Neuronal stem cell (in vitro differentiated cells): Measurements from ENCODE around the gene IGF2R.
A peak's percentile ranks its signal among the peaks of the same experiment; 100 is the strongest.

Experiments
- DNase-seq: peaks from one replicate; pipeline ENCODE4 v3.0.0-alpha.2; 2013; ENCODE audit warnings: low spot score
- H2AFZ ChIP-seq: one replicate; pipeline ENCODE4 v1.6.1; 2013; ENCODE audit warnings: mild to moderate bottlenecking, low read length, inconsistent platforms
- H2AK5ac ChIP-seq: 2 replicates; pipeline ENCODE4 v1.6.1; 2013; ENCODE audit warnings: low read depth, mild to moderate bottlenecking, inconsistent platforms, low read length, moderate library complexity, mixed read lengths
- H2BK120ac ChIP-seq: 2 replicates; pipeline ENCODE4 v1.6.1; 2013; ENCODE audit warnings: low read depth, mild to moderate bottlenecking, inconsistent platforms, low read length, moderate library complexity, mixed read lengths
- H2BK12ac ChIP-seq: one replicate; pipeline ENCODE4 v1.6.1; 2013; ENCODE audit warnings: low read length, inconsistent platforms
- H2BK15ac ChIP-seq: 2 replicates; pipeline ENCODE4 v1.6.1; 2013; ENCODE audit warnings: mild to moderate bottlenecking, low read length, inconsistent platforms, mixed read lengths
- H2BK5ac ChIP-seq: one replicate; pipeline ENCODE4 v1.6.1; 2013; ENCODE audit warnings: inconsistent platforms, mild to moderate bottlenecking, low read length, moderate library complexity
- H3K14ac ChIP-seq: one replicate; pipeline ENCODE4 v1.6.1; 2013; ENCODE audit warnings: low read length, inconsistent platforms
- H3K18ac ChIP-seq: 2 replicates; pipeline ENCODE4 v1.6.1; 2013; ENCODE audit warnings: low read length, inconsistent platforms
- H3K23ac ChIP-seq: 2 replicates; pipeline ENCODE4 v1.6.1; 2013; ENCODE audit warnings: low read depth, mild to moderate bottlenecking, mixed read lengths, low read length, inconsistent platforms; ENCODE audit not compliant: poor library complexity
- H3K27ac ChIP-seq: replicated peaks from 3 replicates; pipeline ENCODE4 v1.5.1; 2013; ENCODE audit warnings: low read length, inconsistent platforms
- H3K27me3 ChIP-seq, 3 experiments: 2 replicates each; pipeline ENCODE4 v1.6.1; 2013; ENCODE audit warnings: low read length in 3 of 3, mild to moderate bottlenecking in 2 of 3, inconsistent platforms in 1 of 3, low read depth in 1 of 3, mixed read lengths in 1 of 3, moderate library complexity in 1 of 3; ENCODE audit not compliant: control insufficient read depth in 3 of 3, insufficient read depth in 3 of 3
- H3K36me3 ChIP-seq, 2 donors: replicated peaks in 1 of 2; 2 replicates each; pipeline ENCODE4 v1.6.1; 2013; ENCODE audit warnings: low read length in 2 of 2; ENCODE audit not compliant: control insufficient read depth in 2 of 2, insufficient read depth in 2 of 2
- H3K4ac ChIP-seq: 2 replicates; pipeline ENCODE4 v1.6.1; 2013; ENCODE audit warnings: inconsistent platforms, mild to moderate bottlenecking, low read length, moderate library complexity
- H3K4me1 ChIP-seq, 2 donors: 1 replicate in 1 of 2; 2 replicates in 1 of 2; pipeline ENCODE4 v1.6.1; 2013; ENCODE audit warnings: low read length in 2 of 2, low read depth in 1 of 2; ENCODE audit not compliant: control insufficient read depth in 2 of 2, insufficient read depth in 1 of 2
- H3K4me2 ChIP-seq: one replicate; pipeline ENCODE4 v1.6.1; 2013; ENCODE audit warnings: mild to moderate bottlenecking, low read length, inconsistent platforms; ENCODE audit not compliant: insufficient read depth, poor library complexity, severe bottlenecking
- H3K4me3 ChIP-seq, 2 donors: 2 replicates each; pipeline ENCODE4 v1.5.1; 2013; ENCODE audit warnings: low read length in 2 of 2, mild to moderate bottlenecking in 2 of 2, inconsistent platforms in 1 of 2, moderate library complexity in 1 of 2
- H3K79me1 ChIP-seq: one replicate; pipeline ENCODE4 v1.6.1; 2013; ENCODE audit warnings: low read depth, mild to moderate bottlenecking, inconsistent platforms, low read length, moderate library complexity
- H3K9ac ChIP-seq: one replicate; pipeline ENCODE4 v1.6.1; 2013; ENCODE audit warnings: mild to moderate bottlenecking, low read depth, low read length, inconsistent platforms; ENCODE audit not compliant: poor library complexity
- H3K9me3 ChIP-seq, 2 donors: replicated peaks in 1 of 2; 2 replicates each; pipeline versions ENCODE3 to v1.6.1; 2013; ENCODE audit warnings: low read length in 2 of 2, mild to moderate bottlenecking in 2 of 2, inconsistent platforms in 1 of 2, low read depth in 1 of 2, mixed read lengths in 1 of 2, moderate library complexity in 1 of 2; ENCODE audit not compliant: control insufficient read depth in 2 of 2, insufficient read depth in 1 of 2
- H4K8ac ChIP-seq: one replicate; pipeline ENCODE4 v1.6.1; 2013; ENCODE audit warnings: low read depth, mild to moderate bottlenecking, inconsistent platforms, low read length, moderate library complexity
- H4K91ac ChIP-seq: one replicate; pipeline ENCODE4 v1.6.1; 2013; ENCODE audit warnings: low read length, low read depth, mild to moderate bottlenecking, inconsistent platforms; ENCODE audit not compliant: poor library complexity
- WGBS, 2 donors: extraction: QIAGEN DNeasy Blood & Tissue Kit; methylation state at CpG; one replicate each; pipeline ENCODE4 v1.1.7; 2013; ENCODE audit warnings: missing lambda C conversion rate in 2 of 2, mixed read lengths in 1 of 2; ENCODE audit not compliant: insufficient read length in 2 of 2, insufficient replicate concordance in 1 of 2; ENCODE audit errors: extremely low coverage in 2 of 2; 5-methylcytosine and 5-hydroxymethylcytosine counted together

IGF2R gene

DNA sequence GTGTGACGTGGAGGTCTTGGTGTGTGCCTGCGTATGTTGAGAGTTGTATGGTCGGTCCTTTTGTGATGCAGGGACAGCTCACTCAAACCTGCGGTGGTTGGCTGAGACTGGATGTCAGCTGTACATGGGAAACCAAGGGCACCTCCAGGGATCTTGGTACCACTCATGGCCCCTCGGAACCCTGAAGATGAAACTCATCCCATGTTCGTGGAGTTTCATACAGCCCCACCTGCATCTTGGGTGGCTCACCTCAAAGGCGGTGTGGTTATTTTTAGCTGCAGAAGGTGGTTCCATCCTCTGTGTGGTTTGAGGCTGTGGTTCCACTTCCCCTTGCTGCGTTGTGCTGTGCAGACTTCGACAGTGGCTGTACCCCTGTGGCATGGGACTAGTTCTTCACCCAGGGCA is 100.2 kb downstream of the IGF2R start:
- Histone ChIP-seq H4K91ac (no peak overlapping the region), H3K4me2 (no peak overlapping the region), H2BK5ac (no peak overlapping the region), H3K36me3 (peaks cover 66 to 95% of the 10 kb centered on the region in 2 donors), H3K79me1 (no peaks in the 10 kb centered on the region), H2BK120ac (no peak overlapping the region), H3K27ac (no peak overlapping the region), H3K23ac (no peak overlapping the region), H3K4ac (no peak overlapping the region), H2BK12ac (no peak overlapping the region), H3K4me1 (no peaks in the 10 kb centered on the region), H2AK5ac (no peak overlapping the region), H3K18ac (no peak overlapping the region), H3K9me3 (no peaks in the 10 kb centered on the region), H3K9ac (no peak overlapping the region), H4K8ac (no peak overlapping the region), H3K27me3 (no peaks in the 10 kb centered on the region), H3K4me3 (no peak overlapping the region), H2BK15ac (no peak overlapping the region), H3K14ac (no peak overlapping the region), H2AFZ (no peak overlapping the region)
- DNase-seq: no peak
- WGBS, 2 donors: no CpG with 5 or more reads among the region's 9 CpGs

GRCh38 chr6:160069459-160069858 is 100.6 kb downstream of the IGF2R start:
- no peak overlapping the region for H3K4me2 ChIP-seq
- no peak overlapping the region for H2BK12ac ChIP-seq
- no peak overlapping the region for H3K4ac ChIP-seq
- H3K9ac ChIP-seq: no peak overlapping the region
- no peaks in the 10 kb centered on the region for H3K9me3 ChIP-seq
- H3K4me3 ChIP-seq: no peak overlapping the region
- no peak overlapping the region for H2BK5ac ChIP-seq
- H3K36me3 ChIP-seq: peaks cover 66 to 95% of the 10 kb centered on the region in 2 donors
- DNase-seq: no peak
- H3K27me3 ChIP-seq: no peaks in the 10 kb centered on the region
- no peak overlapping the region for H2AFZ ChIP-seq
- H2AK5ac ChIP-seq: no peak overlapping the region
- no peak overlapping the region for H3K14ac ChIP-seq
- H2BK120ac ChIP-seq: no peak overlapping the region
- no CpG with 5 or more reads among the region's 7 CpGs for WGBS, 2 donors
- no peak overlapping the region for H3K27ac ChIP-seq
- H2BK15ac ChIP-seq: no peak overlapping the region
- H3K79me1 ChIP-seq: no peaks in the 10 kb centered on the region
- no peaks in the 10 kb centered on the region for H3K4me1 ChIP-seq
- no peak overlapping the region for H3K18ac ChIP-seq
- H4K8ac ChIP-seq: no peak overlapping the region
- H3K23ac ChIP-seq: no peak overlapping the region
- no peak overlapping the region for H4K91ac ChIP-seq

- Histone ChIP-seq H2BK5ac (no peak overlapping the region), H3K27ac (no peak overlapping the region), H3K9me3 (no peaks in the 10 kb centered on the region), H2BK120ac (no peak overlapping the region), H2AFZ (no peak overlapping the region), H3K36me3 (peaks cover 64 to 95% of the 10 kb centered on the region in 2 donors), H3K4me3 (no peak overlapping the region), H3K79me1 (no peaks in the 10 kb centered on the region), H2BK15ac (no peak overlapping the region), H4K8ac (no peak overlapping the region), H4K91ac (no peak overlapping the region), H3K14ac (no peak overlapping the region), H3K4ac (no peak overlapping the region), H2AK5ac (no peak overlapping the region), H3K4me2 (no peak overlapping the region), H3K23ac (peak overlapping the region; percentile 13), H2BK12ac (no peak overlapping the region), H3K27me3 (no peaks in the 10 kb centered on the region), H3K18ac (no peak overlapping the region), H3K9ac (no peak overlapping the region), H3K4me1 (no peaks in the 10 kb centered on the region)
- no peak for DNase-seq
- no CpG with 5 or more reads among the region's 11 CpGs for WGBS, 2 donors
Measured at GRCh38 chr6:160070427-160070826, 101.5 kb downstream of the IGF2R start.

DNA sequence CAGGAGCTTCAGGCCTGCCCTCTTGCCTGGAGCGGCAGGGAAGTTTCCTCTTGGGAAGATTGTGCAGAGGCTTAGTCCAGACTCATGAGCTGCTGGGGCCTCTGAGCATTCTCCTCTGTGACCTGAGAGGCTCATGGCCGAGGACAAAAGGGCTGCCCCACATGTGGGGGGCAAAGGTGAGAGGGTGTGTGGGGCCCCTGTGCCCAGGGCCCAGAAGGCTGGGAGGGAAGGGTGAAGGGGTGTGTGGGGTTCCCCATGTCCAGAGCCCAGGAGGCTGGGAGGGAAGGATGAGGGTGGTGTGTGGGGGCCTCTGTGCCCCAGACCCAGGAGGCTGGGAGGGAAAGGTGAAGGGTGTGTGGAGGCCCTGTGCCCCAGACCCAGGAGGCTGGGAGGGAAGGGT is 101.9 kb downstream of the IGF2R start:
- Histone ChIP-seq H3K9me3 (no peaks in the 10 kb centered on the region), H3K18ac (no peak overlapping the region), H2BK120ac (no peak overlapping the region), H3K9ac (no peak overlapping the region), H3K36me3 (peaks cover 66 to 98% of the 10 kb centered on the region in 2 donors), H2BK12ac (no peak overlapping the region), H3K4me1 (no peaks in the 10 kb centered on the region), H3K4me2 (no peak overlapping the region), H2BK15ac (no peak overlapping the region), H3K4ac (no peak overlapping the region), H4K8ac (no peak overlapping the region), H3K27me3 (no peaks in the 10 kb centered on the region), H2AFZ (no peak overlapping the region), H2BK5ac (no peak overlapping the region), H3K27ac (no peak overlapping the region), H3K79me1 (no peaks in the 10 kb centered on the region), H3K14ac (no peak overlapping the region), H3K4me3 (no peak overlapping the region), H2AK5ac (no peak overlapping the region), H3K23ac (peak overlapping the region; percentile 13), H4K91ac (no peak overlapping the region)
- no peak for DNase-seq
- no CpG with 5 or more reads among the region's 2 CpGs for WGBS, 2 donors
